ENCODE data around the gene RSPH4A.

RSPH4A gene

DNA sequence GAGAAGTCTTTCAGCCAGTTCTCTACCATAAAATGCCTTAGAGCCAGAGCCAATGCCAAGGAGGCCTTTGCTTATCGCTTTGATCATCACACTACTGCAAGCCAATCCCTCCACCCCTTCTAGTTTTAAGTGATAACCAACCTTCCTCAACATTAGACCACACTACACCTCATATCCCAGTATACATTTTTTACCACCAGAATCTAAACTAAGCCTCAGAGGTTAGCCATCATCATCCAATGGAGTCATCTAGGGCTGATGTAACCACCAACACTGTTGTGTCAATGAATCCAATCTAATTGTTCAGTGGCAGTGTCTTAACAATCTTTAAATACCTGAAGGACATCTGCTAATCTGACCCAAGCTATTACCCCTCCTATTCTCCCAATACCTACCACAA, 45.9 kb downstream of the RSPH4A start:
- TF ChIP-seq SIN3A (IDR thresholded peaks at IDR 0.05; ENCODE audit: borderline replicate concordance, insufficient read depth, low read length) (no peak), FOXP2 (optimal IDR thresholded peaks at IDR 0.05; ENCODE audit: borderline replicate concordance, extremely low read depth, extremely low read length, insufficient read depth) (no peak)
- TF ChIP-seq, protein P1, sequence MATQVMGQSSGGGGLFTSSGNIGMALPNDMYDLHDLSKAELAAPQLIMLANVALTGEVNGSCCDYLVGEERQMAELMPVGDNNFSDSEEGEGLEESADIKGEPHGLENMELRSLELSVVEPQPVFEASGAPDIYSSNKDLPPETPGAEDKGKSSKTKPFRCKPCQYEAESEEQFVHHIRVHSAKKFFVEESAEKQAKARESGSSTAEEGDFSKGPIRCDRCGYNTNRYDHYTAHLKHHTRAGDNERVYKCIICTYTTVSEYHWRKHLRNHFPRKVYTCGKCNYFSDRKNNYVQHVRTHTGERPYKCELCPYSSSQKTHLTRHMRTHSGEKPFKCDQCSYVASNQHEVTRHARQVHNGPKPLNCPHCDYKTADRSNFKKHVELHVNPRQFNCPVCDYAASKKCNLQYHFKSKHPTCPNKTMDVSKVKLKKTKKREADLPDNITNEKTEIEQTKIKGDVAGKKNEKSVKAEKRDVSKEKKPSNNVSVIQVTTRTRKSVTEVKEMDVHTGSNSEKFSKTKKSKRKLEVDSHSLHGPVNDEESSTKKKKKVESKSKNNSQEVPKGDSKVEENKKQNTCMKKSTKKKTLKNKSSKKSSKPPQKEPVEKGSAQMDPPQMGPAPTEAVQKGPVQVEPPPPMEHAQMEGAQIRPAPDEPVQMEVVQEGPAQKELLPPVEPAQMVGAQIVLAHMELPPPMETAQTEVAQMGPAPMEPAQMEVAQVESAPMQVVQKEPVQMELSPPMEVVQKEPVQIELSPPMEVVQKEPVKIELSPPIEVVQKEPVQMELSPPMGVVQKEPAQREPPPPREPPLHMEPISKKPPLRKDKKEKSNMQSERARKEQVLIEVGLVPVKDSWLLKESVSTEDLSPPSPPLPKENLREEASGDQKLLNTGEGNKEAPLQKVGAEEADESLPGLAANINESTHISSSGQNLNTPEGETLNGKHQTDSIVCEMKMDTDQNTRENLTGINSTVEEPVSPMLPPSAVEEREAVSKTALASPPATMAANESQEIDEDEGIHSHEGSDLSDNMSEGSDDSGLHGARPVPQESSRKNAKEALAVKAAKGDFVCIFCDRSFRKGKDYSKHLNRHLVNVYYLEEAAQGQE (IDR thresholded peaks at IDR 0.05; ENCODE audit: insufficient read depth in 1 of 2, low read depth in 2 of 2, low read length in 2 of 2), result no peak

DNA sequence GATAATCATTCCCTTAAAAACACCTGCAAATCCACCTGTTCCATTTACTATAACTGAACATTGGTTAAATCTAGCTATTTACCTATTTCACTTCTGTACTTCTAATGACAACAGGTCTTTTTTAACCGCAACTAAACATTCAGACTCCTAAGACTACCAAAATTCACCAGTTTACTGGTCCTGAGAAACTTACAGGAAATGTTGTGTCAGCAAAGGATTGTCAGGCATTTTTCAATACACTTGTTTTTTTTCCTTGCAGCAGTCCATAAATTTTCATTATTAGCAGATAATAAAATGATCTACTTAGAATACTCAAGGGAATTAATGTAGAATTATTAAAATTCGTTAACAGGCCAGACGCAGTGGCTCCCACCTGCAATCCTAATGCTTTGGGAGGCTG, 47.0 kb downstream of the RSPH4A start:
- no peak for TF ChIP-seq POLR2AphosphoS5 (IDR thresholded peaks at IDR 0.05; ENCODE audit: low read depth, low read length)
- no peak for TF ChIP-seq TAF1 (IDR thresholded peaks at IDR 0.05; ENCODE audit: borderline replicate concordance, insufficient read depth, low read length)
- TF ChIP-seq FOXP2 (optimal IDR thresholded peaks at IDR 0.05; ENCODE audit: borderline replicate concordance, extremely low read depth, extremely low read length, insufficient read depth), result no peak
- TF ChIP-seq SIN3A (IDR thresholded peaks at IDR 0.05; ENCODE audit: borderline replicate concordance, insufficient read depth, low read length), result no peak
- TF ChIP-seq, protein P1 (IDR thresholded peaks at IDR 0.05; ENCODE audit: insufficient read depth in 1 of 2, low read depth in 2 of 2, low read length in 2 of 2), result no peak

DNA sequence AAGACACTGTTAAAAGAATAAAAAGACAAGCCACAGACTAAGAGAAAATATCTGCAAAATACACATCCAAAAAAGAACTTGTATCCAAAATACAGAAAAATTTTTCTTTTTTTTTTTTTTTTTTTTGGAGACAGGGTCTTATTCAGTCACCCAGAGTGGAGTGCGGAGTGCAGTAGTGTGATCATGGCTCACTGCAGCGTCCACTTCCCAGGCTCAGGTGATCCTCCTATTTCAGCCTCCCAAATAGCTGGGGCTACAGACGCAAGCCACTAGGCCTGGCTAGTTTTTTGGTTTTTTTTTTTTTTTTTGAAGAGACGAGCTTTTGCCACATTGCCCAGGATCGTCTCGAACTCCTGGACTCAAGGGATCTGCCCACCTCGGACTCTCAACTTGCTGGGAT, 49.2 kb downstream of the RSPH4A start:
- TF ChIP-seq POLR2AphosphoS5 (IDR thresholded peaks at IDR 0.05; ENCODE audit: low read depth, low read length) (no peak), TAF1 (IDR thresholded peaks at IDR 0.05; ENCODE audit: borderline replicate concordance, insufficient read depth, low read length) (no peak), SIN3A (IDR thresholded peaks at IDR 0.05; ENCODE audit: borderline replicate concordance, insufficient read depth, low read length) (no peak), FOXP2 (optimal IDR thresholded peaks at IDR 0.05; ENCODE audit: borderline replicate concordance, extremely low read depth, extremely low read length, insufficient read depth) (no peak)
- TF ChIP-seq, protein P1 (IDR thresholded peaks at IDR 0.05; ENCODE audit: insufficient read depth in 1 of 2, low read depth in 2 of 2, low read length in 2 of 2), result no peak

DNA sequence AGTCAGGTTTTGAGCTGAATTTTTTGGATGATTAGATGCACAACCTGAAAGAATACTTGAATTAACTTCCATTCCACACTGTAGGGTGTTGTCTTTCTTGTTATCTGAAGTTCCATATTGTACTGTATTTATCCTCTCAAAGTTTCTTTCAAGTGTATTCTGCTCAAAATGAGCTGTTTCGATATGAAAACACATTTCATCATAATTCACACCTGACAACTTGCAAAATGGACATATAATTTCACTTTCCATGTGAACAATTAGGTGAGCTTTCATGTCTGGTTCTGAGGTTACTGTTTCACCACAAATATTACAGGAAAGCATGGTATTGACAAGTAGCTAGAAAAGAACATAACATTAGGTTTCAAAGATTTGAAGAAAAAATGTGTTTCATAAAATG, 50.6 kb downstream of the RSPH4A start:
- TF ChIP-seq TAF1 (IDR thresholded peaks at IDR 0.05; ENCODE audit: borderline replicate concordance, insufficient read depth, low read length), result no peak
- no peak for TF ChIP-seq POLR2AphosphoS5 (IDR thresholded peaks at IDR 0.05; ENCODE audit: low read depth, low read length)
- TF ChIP-seq, protein P1 (IDR thresholded peaks at IDR 0.05; ENCODE audit: insufficient read depth in 1 of 2, low read depth in 2 of 2, low read length in 2 of 2), result no peak
- no peak for TF ChIP-seq SIN3A (IDR thresholded peaks at IDR 0.05; ENCODE audit: borderline replicate concordance, insufficient read depth, low read length)
- TF ChIP-seq FOXP2 (optimal IDR thresholded peaks at IDR 0.05; ENCODE audit: borderline replicate concordance, extremely low read depth, extremely low read length, insufficient read depth), result no peak

DNA sequence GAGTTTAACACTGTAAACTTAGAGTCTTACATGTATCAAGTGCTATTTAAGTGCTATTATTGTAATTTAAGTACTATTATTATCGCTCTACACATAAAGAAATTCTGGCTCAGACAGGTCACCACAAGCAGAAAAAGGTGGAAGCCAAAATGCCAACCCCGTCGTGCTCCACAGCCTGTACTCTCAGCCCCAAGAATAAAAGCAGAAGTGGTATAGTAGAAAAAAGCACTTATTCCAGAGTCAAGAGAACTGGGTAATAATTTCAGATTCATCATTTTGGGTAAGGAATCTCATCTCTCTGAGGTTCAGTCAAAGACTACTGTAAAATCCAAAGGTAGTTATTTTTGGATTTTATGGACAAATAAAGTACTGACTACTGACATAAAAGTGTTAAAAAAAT, 51.3 kb downstream of the RSPH4A start:
- no peak for TF ChIP-seq TAF1 (IDR thresholded peaks at IDR 0.05; ENCODE audit: borderline replicate concordance, insufficient read depth, low read length)
- no peak for TF ChIP-seq FOXP2 (optimal IDR thresholded peaks at IDR 0.05; ENCODE audit: borderline replicate concordance, extremely low read depth, extremely low read length, insufficient read depth)
- no peak for TF ChIP-seq SIN3A (IDR thresholded peaks at IDR 0.05; ENCODE audit: borderline replicate concordance, insufficient read depth, low read length)

All from PFSK-1 (cell line).